BJ (cell line): ENCODE measurements around the gene PPP6R3. TPM values are rescaled to one million over a fixed set of nuclear protein-coding genes. Genes with fewer than 3 reads are reported as not detected.

Experiments used
- CTCF ChIA-PET: fragments of 350-600 bp; formaldehyde crosslinking; extraction: SDS; loops from one replicate; lab custom pipeline; 2021; ENCODE audit warnings: antibody characterized with exemption, inconsistent platforms; lab: Yijun Ruan, JAX
- POLR2A ChIA-PET: fragments of 300-600 bp; sonication (Branson Sonifier 250); formaldehyde crosslinking; extraction: SDS; loops from one replicate; lab custom pipeline; 2021; ENCODE audit warnings: antibody characterized with exemption; lab: Charles Lee
- DNase-seq: peaks from one replicate; pipeline ENCODE4 v3.0.0-alpha.2; 2011; ENCODE audit warnings: low read depth
- H3K27me3 ChIP-seq: 2 replicates; pipeline ENCODE4 v1.6.0; 2011; ENCODE audit warnings: low read length; ENCODE audit not compliant: control insufficient read depth, insufficient read depth
- H3K36me3 ChIP-seq: 2 replicates; pipeline ENCODE4 v1.5.1; 2011; ENCODE audit warnings: low read length; ENCODE audit not compliant: control insufficient read depth, insufficient read depth
- H3K4me3 ChIP-seq: 2 replicates; pipeline ENCODE4 v1.5.1; 2011; ENCODE audit warnings: low read depth, mild to moderate bottlenecking, control low read depth, low read length
- polyA plus RNA-seq: library from polyadenylated mRNA; depleted of rRNA; stranded (reverse); fragments of >200 nt; gene quantifications from 2 replicates; pipeline ENCODE4 v1.2.3, GENCODE V29; 2011; rRNA removed
- small RNA-seq: library from RNA; depleted of rRNA; stranded (forward); fragments of <200 nt; gene quantifications from one replicate; pipeline ENCODE3, GENCODE V24; 2012; ENCODE audit warnings: low replicate concordance, low read depth; ENCODE audit not compliant: insufficient read length
- TF ChIP-seq, protein P1 (sequence below): IDR thresholded peaks from 2 replicates; pipeline ENCODE4 v1.5.1; 2011; ENCODE audit warnings: low read depth, mild to moderate bottlenecking, control low read depth, inconsistent platforms, low read length, moderate library complexity; ENCODE audit not compliant: insufficient read depth

PPP6R3 gene
- polyA plus RNA-seq, 1 experiment = 31.6 TPM

DNA sequence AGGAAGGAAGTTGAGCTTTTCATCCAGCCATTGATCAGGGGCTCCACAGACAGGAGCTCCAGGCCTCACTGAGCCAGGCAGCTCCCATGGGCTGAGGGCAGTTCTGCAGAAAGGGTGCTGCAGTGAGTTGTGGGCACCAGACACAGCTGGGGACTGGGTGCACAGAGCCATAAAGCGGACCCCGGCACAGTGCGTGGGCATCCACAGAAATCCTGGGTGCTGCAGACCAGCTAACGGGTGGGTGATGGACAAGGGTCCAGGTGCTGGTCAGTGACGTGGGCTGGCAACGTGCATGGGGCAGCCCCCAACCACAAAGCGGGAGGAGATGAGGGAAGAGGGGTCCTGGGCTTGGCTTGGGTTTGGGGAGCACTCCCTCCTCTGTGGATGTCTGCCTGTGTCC, 204.4 kb downstream of the PPP6R3 start:
- DNase-seq = no peak

More for the DNA sequence above, 204.4 kb downstream of the PPP6R3 start:
- H3K4me3 ChIP-seq = no peak overlapping the region
- ChIA-PET POLR2A (no interaction called here), CTCF (no interaction called here)
- no peaks in the 10 kb centered on the region for H3K36me3 ChIP-seq
- TF ChIP-seq, protein P1, sequence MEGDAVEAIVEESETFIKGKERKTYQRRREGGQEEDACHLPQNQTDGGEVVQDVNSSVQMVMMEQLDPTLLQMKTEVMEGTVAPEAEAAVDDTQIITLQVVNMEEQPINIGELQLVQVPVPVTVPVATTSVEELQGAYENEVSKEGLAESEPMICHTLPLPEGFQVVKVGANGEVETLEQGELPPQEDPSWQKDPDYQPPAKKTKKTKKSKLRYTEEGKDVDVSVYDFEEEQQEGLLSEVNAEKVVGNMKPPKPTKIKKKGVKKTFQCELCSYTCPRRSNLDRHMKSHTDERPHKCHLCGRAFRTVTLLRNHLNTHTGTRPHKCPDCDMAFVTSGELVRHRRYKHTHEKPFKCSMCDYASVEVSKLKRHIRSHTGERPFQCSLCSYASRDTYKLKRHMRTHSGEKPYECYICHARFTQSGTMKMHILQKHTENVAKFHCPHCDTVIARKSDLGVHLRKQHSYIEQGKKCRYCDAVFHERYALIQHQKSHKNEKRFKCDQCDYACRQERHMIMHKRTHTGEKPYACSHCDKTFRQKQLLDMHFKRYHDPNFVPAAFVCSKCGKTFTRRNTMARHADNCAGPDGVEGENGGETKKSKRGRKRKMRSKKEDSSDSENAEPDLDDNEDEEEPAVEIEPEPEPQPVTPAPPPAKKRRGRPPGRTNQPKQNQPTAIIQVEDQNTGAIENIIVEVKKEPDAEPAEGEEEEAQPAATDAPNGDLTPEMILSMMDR = no peak
- H3K27me3 ChIP-seq = peaks cover 20% of the 10 kb centered on the region; the same call in 1 of the 2 replicates

Small RNA genes lying within 50 kb of the gene (small RNA-seq; reads per million reads assigned to genes)
- not detected for gene NDUFA3P2

Other genes with a start within 250 kb of the PPP6R3 start
- gene KMT5B, start 247.5 kb upstream of the PPP6R3 start, polyA plus RNA-seq = 7.3 and 13.2 TPM in 2 replicates
- 64.3 and 97.3 TPM in 2 replicates for gene C11orf24, start 188.8 kb upstream of the PPP6R3 start, polyA plus RNA-seq
- gene LRP5, start 148.2 kb upstream of the PPP6R3 start, polyA plus RNA-seq = 7.0 and 11.5 TPM in 2 replicates
- gene GAL, start 223.8 kb downstream of the PPP6R3 start, polyA plus RNA-seq = 2.8 and 3.0 TPM in 2 replicates